Activated CD8-positive, alpha-beta memory T cell treated with anti-CD3 and anti-CD28 coated beads, Interleukin-2, amount 50 U/mL, for 1 hour (primary cell): ENCODE measurements around the gene PFKL.
"Not testable (repeated sequence)": the region's sequence is repeated elsewhere in the genome, so short reads cannot be mapped to it uniquely, and the experiment has no call there.

Experiments
- DNase-seq: peaks from one replicate; pipeline ENCODE4 v3.0.0-alpha.2; 2020; ENCODE audit errors: extremely low read depth

The PFKL gene

GRCh38 chr21:44279354-44280260 lies 20.2 kb upstream of the PFKL start:
- DNase-seq, result no peak

- DNase-seq, result no peak
These were observed 18.1 kb upstream of the PFKL start for GRCh38 chr21:44281801-44282200.

DNA sequence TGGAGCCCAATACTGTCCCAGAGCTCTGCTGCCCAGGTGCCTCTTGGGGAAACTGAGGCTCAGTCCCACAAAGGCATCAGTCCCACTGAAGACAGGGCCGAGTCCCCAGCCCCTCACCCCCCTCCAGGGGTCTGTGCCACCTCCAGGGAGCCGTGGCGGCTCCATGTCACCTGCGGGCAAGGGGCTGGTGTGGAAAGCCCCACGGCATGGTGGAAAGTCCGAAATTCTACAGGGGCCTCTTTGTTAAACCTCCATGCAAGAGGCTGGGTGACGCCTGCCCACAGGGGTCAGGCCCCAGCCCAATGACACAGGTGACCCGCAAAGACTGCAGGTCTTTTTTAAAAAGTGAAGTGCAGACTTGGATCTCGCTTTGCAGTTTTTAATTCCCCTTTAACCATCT lies 17.5 kb upstream of the PFKL start:
- no peak for DNase-seq

- not testable (repeated sequence) for DNase-seq
These were observed 16.6 kb upstream of the PFKL start for GRCh38 chr21:44283211-44283785.

DNA sequence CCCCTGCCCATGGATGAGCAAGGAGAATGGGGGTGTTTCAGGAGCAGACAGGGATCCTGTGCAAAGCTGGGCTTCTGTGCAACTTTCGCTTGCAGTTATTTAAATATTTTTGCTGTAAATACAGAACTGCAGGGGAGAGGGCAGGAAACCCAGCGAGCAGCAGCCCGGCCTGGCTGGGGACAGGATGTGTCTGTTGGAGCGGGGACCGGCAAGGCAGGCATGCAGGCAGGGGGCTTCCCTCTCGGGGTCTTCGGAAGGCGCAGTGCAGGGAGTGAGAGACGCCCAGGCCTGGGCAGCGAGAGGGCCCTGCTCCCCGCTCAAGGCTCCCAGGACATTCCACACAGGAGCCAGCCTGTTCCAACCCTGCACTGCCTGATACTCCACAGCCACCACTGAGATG lies 15.9 kb upstream of the PFKL start:
- no peak for DNase-seq

- no peak for DNase-seq
These were observed 14.5 kb upstream of the PFKL start, which contains the start of gene AIRE for GRCh38 chr21:44285138-44285992. Gene AIRE (plus strand): TSS chr21:44285876. CDS start chr21:44286007, 131 bp downstream.

DNA sequence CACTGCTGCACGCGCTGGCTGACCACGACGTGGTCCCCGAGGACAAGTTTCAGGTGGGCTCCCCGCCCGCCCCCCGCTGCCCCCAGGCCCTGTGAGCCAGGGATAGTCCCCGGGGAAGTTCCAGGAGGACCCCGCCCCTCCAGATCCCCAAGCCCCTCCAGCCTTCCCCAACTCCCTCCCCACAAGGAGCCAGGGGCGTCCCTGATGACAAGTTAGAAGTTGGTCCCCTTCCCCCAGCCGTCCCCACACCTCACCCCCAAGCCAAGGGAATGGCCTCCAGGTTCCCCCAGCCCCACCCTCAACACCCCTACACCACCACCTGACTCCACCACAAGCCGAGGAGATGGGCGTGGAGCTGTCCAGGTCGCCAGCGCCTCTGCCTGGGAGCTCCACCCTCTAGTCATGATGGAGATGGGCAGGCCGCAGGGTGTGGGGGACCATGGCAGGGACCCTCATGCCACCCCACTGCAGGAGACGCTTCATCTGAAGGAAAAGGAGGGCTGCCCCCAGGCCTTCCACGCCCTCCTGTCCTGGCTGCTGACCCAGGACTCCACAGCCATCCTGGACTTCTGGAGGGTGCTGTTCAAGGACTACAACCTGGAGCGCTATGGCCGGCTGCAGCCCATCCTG lies 13.7 kb upstream of the PFKL start:
- DNase-seq, result no peak

- no peak for DNase-seq
These were observed 12.9 kb upstream of the PFKL start for GRCh38 chr21:44286716-44287632.

DNA sequence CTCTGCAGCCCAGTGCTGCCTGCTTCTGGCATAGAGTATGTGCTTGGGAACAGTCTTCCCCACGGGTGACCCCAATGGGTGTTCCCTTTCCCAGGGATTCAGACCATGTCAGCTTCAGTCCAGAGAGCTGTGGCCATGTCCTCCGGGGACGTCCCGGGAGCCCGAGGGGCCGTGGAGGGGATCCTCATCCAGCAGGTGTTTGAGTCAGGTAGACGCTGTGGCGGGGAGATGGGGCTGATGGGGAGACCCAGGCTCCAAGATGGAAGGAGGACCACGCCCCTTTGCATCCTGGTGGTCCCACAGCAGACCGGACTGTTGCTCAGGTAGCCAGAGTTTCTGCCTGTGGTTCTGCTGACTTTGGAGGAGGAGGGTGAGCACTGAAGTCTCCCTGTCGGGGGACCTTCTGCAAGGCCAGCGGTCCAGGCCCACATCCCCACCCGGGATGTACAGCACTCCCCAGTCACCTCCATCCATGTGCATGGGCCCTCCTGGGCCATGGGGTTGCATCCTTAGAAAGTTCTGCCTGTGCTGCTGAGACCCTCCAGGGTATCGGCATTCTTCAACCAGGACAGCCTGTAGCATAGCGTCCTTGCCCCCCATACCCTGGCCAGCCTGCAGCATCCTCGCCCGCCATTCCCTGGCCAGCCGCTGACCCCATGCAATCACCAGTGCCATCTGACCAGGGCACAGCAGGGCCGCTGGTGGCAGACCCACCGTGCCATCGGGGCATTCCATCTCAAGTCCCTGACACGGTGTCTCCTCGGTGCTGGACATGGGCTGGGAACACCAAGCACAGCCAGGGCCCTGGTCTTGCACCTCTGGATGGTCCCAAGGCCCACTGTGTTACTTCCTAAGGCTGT lies 11.4 kb upstream of the PFKL start:
- DNase-seq, result no peak

- no peak for DNase-seq
These were observed 10.4 kb upstream of the PFKL start for GRCh38 chr21:44289381-44290010.

DNA sequence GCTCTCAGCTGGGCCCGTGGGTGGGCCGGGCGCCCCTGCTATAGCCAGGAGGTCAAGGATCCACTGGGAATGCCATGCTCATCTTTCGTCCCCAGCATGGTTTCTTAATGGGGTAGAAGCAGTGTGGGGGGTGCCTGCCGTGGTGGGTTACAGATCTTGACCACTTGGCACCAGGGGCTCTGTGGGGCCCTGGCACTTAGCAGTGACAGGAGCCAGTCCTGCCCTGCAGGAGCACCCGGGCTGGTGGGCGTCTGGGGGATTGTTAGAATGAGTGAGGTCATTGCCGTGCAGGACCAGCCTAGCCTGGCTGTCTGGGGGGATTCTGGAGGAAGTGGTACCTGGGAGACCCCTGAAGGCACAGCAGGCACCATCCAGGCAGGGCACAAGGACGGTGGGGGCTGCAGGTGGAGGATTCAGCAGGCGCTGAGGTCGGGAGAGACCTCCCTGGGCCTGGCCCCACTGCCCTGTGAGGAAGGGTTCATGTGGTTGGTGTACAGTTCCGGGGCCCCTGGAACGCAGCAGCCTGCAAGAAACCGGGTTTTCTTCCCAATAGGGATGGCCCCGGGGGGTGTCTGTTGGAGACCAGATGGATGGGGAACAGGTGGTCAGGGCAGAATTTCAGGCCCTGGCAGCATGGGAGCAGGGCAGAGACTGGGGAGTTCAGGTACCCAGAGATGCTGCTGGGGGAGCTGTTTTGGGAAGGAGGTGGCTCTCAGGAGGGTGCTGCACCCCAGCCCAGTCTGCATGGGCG lies 9.4 kb upstream of the PFKL start:
- no peak for DNase-seq

DNA sequence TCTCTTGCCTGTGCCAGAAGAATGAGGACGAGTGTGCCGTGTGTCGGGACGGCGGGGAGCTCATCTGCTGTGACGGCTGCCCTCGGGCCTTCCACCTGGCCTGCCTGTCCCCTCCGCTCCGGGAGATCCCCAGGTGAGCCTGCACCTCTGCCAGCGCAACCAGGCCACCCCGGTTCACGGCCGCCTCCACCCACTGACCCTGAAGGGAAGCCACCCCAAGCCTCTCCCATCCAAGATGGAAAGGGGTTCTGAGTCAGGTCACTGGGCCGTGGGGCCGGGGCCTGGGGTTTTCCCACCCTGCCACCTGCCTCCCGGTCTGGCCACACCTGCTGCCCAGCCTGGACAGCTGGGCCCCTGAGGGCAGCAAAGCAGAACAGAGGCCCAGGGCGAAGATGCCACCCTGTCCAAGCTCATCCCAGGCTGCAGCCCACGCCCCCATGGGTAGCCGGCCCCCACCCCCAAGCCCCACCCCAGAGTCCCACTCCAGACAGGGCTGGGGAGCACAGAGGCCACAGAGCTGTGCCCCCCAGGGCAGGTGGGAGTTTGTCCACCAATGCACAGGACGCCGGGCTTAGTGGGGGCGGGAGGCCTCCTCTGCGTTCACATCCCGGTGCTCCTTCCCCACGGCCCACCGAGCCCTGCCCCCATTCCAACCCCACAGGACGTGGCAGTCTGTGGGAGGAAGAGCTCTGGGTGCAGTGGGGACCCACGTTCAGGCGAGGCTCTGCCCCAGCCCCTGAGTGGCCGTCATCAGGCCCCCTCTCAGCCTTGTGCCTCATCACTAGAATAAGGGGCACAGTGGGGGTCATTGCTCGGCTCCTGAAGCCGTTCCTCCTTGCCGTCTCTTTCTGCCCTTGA lies 8.5 kb upstream of the PFKL start:
- DNase-seq, result no peak

GRCh38 chr21:44291936-44292811 lies 7.7 kb upstream of the PFKL start:
- DNase-seq, result no peak

DNA sequence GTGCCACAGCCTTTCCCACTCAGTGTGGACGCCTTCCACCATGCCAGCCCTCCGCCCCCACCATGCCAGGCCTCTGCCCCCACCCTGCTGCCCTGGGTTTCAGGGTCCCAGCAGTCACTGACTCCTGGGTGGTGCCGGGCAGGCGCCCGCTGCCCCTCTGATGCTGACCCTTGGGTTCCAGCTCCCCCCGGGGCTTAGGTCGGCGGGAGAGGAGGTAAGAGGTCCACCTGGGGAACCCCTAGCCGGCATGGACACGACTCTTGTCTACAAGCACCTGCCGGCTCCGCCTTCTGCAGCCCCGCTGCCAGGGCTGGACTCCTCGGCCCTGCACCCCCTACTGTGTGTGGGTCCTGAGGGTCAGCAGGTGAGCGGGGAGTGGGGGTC lies 7.0 kb upstream of the PFKL start:
- DNase-seq, result no peak

DNA sequence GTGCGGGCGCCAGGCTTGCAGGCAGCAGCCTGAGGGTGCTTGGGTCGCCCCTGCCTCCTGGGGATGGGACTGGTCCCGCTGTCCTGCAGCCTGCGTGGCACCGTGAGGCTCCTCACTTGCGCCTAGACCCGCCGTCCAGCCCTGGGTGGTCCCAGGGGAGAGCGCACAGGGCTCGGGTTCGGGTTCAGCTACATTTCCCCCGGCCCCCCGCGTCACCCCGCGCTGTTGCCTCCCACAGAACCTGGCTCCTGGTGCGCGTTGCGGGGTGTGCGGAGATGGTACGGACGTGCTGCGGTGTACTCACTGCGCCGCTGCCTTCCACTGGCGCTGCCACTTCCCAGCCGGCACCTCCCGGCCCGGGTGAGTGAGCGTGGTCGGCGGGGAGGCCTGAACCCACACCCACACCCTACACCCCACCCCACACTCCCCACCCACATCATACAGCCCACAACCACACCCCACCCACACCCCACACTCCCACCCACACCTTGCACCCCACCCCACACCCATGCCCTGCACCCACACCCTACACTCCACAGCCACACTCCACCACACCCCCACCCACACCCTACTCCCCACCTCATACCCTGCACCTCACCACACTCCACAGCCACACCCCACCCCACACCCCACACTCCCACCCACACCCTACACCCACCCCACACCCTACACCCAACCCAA lies 6.2 kb upstream of the PFKL start:
- DNase-seq, result peak; percentile 24
